ENCODE results near the gene KYAT1. TPM values are rescaled to one million over a fixed set of nuclear protein-coding genes. Genes with fewer than 3 reads are reported as not detected.

The KYAT1 gene
- total and polyA plus RNA-seq, 2 of the 13 experiments (the other 11 are each of a cell fraction or from before 2014, with no cell fraction given), result 9.2 to 46.5 TPM

GRCh38 chr9:128863647-128864046 lies 18.1 kb downstream of the KYAT1 start (continued):
- TF ChIP-seq ZBTB46 (CRISPR knock-in tag; IDR thresholded peaks at IDR 0.05; ENCODE audit: borderline replicate concordance) (no peak), MED8 (CRISPR knock-in tag; IDR thresholded peaks at IDR 0.05; ENCODE audit: insufficient replicate concordance) (no peak), ZNF775 (CRISPR knock-in tag; IDR thresholded peaks at IDR 0.05; ENCODE audit: borderline replicate concordance) (no peak), POGK (CRISPR knock-in tag; conservative IDR thresholded peaks at IDR 0.05) (no peak; the same call in 1 of the 2 replicates), ZNF772 (CRISPR knock-in tag; IDR thresholded peaks at IDR 0.05) (peak; percentile 72; the same call in 1 of the 2 replicates), HOXA5 (CRISPR knock-in tag; IDR thresholded peaks at IDR 0.05) (peak; percentile 50; the same call in 1 of the 2 replicates), IRF1 (CRISPR knock-in tag; IDR thresholded peaks at IDR 0.05; ENCODE audit: low read depth) (no peak), ZNF691 (CRISPR knock-in tag; IDR thresholded peaks at IDR 0.05; ENCODE audit: borderline replicate concordance, low read depth) (peak; percentile 58; the same call in 1 of the 2 replicates), RBAK (CRISPR knock-in tag; IDR thresholded peaks at IDR 0.05) (no peak), THYN1 (CRISPR knock-in tag; IDR thresholded peaks at IDR 0.05; ENCODE audit: borderline replicate concordance, low read depth) (no peak), ZNF17 (CRISPR knock-in tag; IDR thresholded peaks at IDR 0.05) (no peak), SP1 (IDR thresholded peaks at IDR 0.05) (no peak), SP1 (CRISPR knock-in tag; IDR thresholded peaks at IDR 0.05) (no peak), MAFF (IDR thresholded peaks at IDR 0.05; ENCODE audit: low read depth, low read length) (no peak), ZNF431 (CRISPR knock-in tag; IDR thresholded peaks at IDR 0.05; ENCODE audit: borderline replicate concordance, low read depth) (no peak), MTA1 (CRISPR knock-in tag; IDR thresholded peaks at IDR 0.05; ENCODE audit: borderline replicate concordance) (no peak), MTERF4 (CRISPR knock-in tag; IDR thresholded peaks at IDR 0.05) (no peak), EZH2 (conservative IDR thresholded peaks at IDR 0.05; ENCODE audit: low read depth, low read length) (no peak), SMARCE1 (IDR thresholded peaks at IDR 0.05; ENCODE audit: borderline replicate concordance) (no peak), ZNF773 (CRISPR knock-in tag; IDR thresholded peaks at IDR 0.05; ENCODE audit: borderline replicate concordance) (0 out of 2 replicates have a peak, but pooled peaks have one; percentile 72), FOSL2 (CRISPR knock-in tag; IDR thresholded peaks at IDR 0.05) (peak; percentile 37; the same call in 1 of the 2 replicates), SP5 (CRISPR knock-in tag; IDR thresholded peaks at IDR 0.05; ENCODE audit: borderline replicate concordance, low read depth) (no peak)
